MM.1S (cell line): ENCODE results near the gene TOP2B.

Experiments
- EZH2 ChIP-seq: fragments of 300-600 bp; sonication (generic); optimal IDR thresholded peaks from 2 replicates; pipeline ENCODE3; 2017; ENCODE audit warnings: low read depth, mild to moderate bottlenecking, antibody characterized with exemption, low read length, mixed read lengths
- TF ChIP-seq, protein P1 (sequence below): fragments of 300-600 bp; sonication (generic); IDR thresholded peaks from 2 replicates; pipeline ENCODE4 v1.5.1; 2016; ENCODE audit warnings: antibody characterized with exemption, low read length, mixed read lengths

DNA sequence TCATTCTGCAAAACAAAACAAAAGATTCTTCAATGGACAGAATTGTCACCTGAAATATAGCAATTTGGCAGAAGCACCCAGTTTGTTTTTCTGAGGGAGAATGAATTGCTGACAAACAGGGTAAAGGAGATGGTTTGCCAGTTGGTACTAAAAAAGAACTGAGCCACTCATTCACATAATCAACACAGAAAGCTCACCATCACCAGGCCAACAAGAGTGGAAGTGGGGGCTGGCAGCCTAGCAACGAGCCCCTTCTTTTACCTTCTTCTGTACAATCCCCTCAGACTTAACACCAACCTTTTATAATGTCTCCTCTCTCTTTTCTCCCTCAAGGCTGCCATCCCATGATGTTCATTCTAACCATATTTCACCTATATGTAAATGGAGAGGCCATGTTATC lies 5.9 kb downstream of the TOP2B start:
- TF ChIP-seq, protein P1, sequence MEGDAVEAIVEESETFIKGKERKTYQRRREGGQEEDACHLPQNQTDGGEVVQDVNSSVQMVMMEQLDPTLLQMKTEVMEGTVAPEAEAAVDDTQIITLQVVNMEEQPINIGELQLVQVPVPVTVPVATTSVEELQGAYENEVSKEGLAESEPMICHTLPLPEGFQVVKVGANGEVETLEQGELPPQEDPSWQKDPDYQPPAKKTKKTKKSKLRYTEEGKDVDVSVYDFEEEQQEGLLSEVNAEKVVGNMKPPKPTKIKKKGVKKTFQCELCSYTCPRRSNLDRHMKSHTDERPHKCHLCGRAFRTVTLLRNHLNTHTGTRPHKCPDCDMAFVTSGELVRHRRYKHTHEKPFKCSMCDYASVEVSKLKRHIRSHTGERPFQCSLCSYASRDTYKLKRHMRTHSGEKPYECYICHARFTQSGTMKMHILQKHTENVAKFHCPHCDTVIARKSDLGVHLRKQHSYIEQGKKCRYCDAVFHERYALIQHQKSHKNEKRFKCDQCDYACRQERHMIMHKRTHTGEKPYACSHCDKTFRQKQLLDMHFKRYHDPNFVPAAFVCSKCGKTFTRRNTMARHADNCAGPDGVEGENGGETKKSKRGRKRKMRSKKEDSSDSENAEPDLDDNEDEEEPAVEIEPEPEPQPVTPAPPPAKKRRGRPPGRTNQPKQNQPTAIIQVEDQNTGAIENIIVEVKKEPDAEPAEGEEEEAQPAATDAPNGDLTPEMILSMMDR: no peak
- no peak for TF ChIP-seq EZH2
